H9 (cell line): ENCODE measurements around the gene CABP4. TPM values are rescaled to one million over a fixed set of nuclear protein-coding genes. Genes with fewer than 3 reads are reported as not detected.
A peak's percentile ranks its signal among the peaks of the same experiment; 100 is the strongest.

Source experiments
- DNase-seq: peaks from one replicate; pipeline ENCODE4 v3.0.0-alpha.2; 2017
- H2AFZ ChIP-seq: one replicate; pipeline ENCODE4 v1.6.1; 2013; ENCODE audit warnings: mild to moderate bottlenecking, low read length, control low read depth, moderate library complexity
- H2AK5ac ChIP-seq: 2 replicates; pipeline ENCODE4 v1.6.1; 2013; ENCODE audit warnings: low read length, control low read depth, mixed read lengths; ENCODE audit not compliant: insufficient read length
- H2BK120ac ChIP-seq: one replicate; pipeline ENCODE4 v1.6.1; 2013; ENCODE audit warnings: low read depth, mild to moderate bottlenecking, low read length, control low read depth, inconsistent platforms; ENCODE audit not compliant: poor library complexity, severe bottlenecking
- H2BK12ac ChIP-seq: 2 replicates; pipeline ENCODE4 v1.6.1; 2013; ENCODE audit warnings: low read length, control low read depth, mixed read lengths, low read depth; ENCODE audit not compliant: insufficient read length
- H2BK15ac ChIP-seq: 2 replicates; pipeline ENCODE4 v1.6.1; 2013; ENCODE audit warnings: low read depth, low read length, control low read depth
- H2BK20ac ChIP-seq: one replicate; pipeline ENCODE4 v1.6.1; 2013; ENCODE audit warnings: low read depth, mild to moderate bottlenecking, low read length, control low read depth, inconsistent platforms; ENCODE audit not compliant: poor library complexity, severe bottlenecking
- H2BK5ac ChIP-seq: 2 replicates; pipeline ENCODE4 v1.6.1; 2013; ENCODE audit warnings: low read length, control low read depth, mixed read lengths; ENCODE audit not compliant: insufficient read length
- H3K14ac ChIP-seq: 2 replicates; pipeline ENCODE4 v1.6.1; 2013; ENCODE audit warnings: low read length, control low read depth; ENCODE audit not compliant: insufficient read depth
- H3K18ac ChIP-seq: 2 replicates; pipeline ENCODE4 v1.6.1; 2013; ENCODE audit warnings: low read depth, mild to moderate bottlenecking, mixed read lengths, low read length, control low read depth; ENCODE audit not compliant: insufficient read length
- H3K23ac ChIP-seq: 2 replicates; pipeline ENCODE4 v1.6.1; 2013; ENCODE audit warnings: low read length, control low read depth, mixed read lengths, low read depth; ENCODE audit not compliant: insufficient read length
- H3K23me2 ChIP-seq: 2 replicates; pipeline ENCODE4 v1.6.1; 2013; ENCODE audit warnings: low read depth, mild to moderate bottlenecking, mixed read lengths, low read length, control low read depth; ENCODE audit not compliant: insufficient read length, poor library complexity, severe bottlenecking
- H3K27ac ChIP-seq: 2 replicates; pipeline ENCODE4 v1.5.1; 2013; ENCODE audit warnings: low read length, control low read depth, mixed read lengths, low read depth; ENCODE audit not compliant: insufficient read length
- H3K27me3 ChIP-seq: 2 replicates; pipeline ENCODE4 v1.6.1; 2013; ENCODE audit warnings: low read length, control low read depth, inconsistent platforms; ENCODE audit not compliant: insufficient read depth
- H3K4ac ChIP-seq: 2 replicates; pipeline ENCODE4 v1.6.1; 2013; ENCODE audit warnings: low read depth, mild to moderate bottlenecking, control low read depth, inconsistent platforms, low read length, moderate library complexity
- H3K4me1 ChIP-seq: 2 replicates; pipeline ENCODE4 v1.6.1; 2013; ENCODE audit warnings: low read length, control low read depth, inconsistent platforms; ENCODE audit not compliant: insufficient read depth
- H3K4me2 ChIP-seq: 2 replicates; pipeline ENCODE4 v1.6.1; 2013; ENCODE audit warnings: low read length, control low read depth, mixed read lengths; ENCODE audit not compliant: insufficient read length, insufficient read depth
- H3K56ac ChIP-seq: 2 replicates; pipeline ENCODE4 v1.6.1; 2013; ENCODE audit warnings: low read depth, mild to moderate bottlenecking, mixed read lengths, low read length, control low read depth; ENCODE audit not compliant: insufficient read length
- H3K79me1 ChIP-seq: 2 replicates; pipeline ENCODE4 v1.6.1; 2013; ENCODE audit warnings: low read depth, mild to moderate bottlenecking, moderate library complexity, low read length, control low read depth, inconsistent platforms; ENCODE audit not compliant: insufficient read depth, poor library complexity, severe bottlenecking
- H3K79me2 ChIP-seq: 2 replicates; pipeline ENCODE4 v1.6.1; 2013; ENCODE audit warnings: low read length, control low read depth, inconsistent platforms; ENCODE audit not compliant: insufficient read depth
- H3K9ac ChIP-seq: 2 replicates; pipeline ENCODE4 v1.6.1; 2013; ENCODE audit warnings: low read length, control low read depth, mixed read lengths; ENCODE audit not compliant: insufficient read length; ENCODE audit errors: extremely low read depth
- H3K9me3 ChIP-seq: one replicate; pipeline ENCODE4 v1.6.1; 2013; ENCODE audit warnings: low read depth, low read length, inconsistent platforms; ENCODE audit not compliant: control insufficient read depth
- H3T11ph ChIP-seq: one replicate; pipeline ENCODE4 v1.6.1; 2013; ENCODE audit warnings: mild to moderate bottlenecking, low read length, control low read depth, inconsistent platforms
- H4K20me1 ChIP-seq: one replicate; pipeline ENCODE4 v1.6.1; 2013; ENCODE audit not compliant: control insufficient read depth, insufficient read length, insufficient read depth
- H4K5ac ChIP-seq: 2 replicates; pipeline ENCODE4 v1.6.1; 2013; ENCODE audit warnings: low read depth, mild to moderate bottlenecking, mixed read lengths, low read length, control low read depth; ENCODE audit not compliant: insufficient read length
- H4K8ac ChIP-seq: replicated peaks from 2 replicates; pipeline ENCODE4 v1.6.1; 2013; ENCODE audit warnings: low read length, control low read depth, mixed read lengths, low read depth; ENCODE audit not compliant: insufficient read length
- H4K91ac ChIP-seq: 2 replicates; pipeline ENCODE4 v1.6.1; 2013; ENCODE audit warnings: low read depth, mild to moderate bottlenecking, moderate library complexity, mixed read lengths, low read length, control low read depth; ENCODE audit not compliant: insufficient read length
- H3K27ac Mint-ChIP-seq, 3 experiments: 2 replicates in 2 of 3; 3 replicates in 1 of 3; pipeline ENCODE4 v1.8.0; 2020 to 2021; ENCODE audit warnings: mixed read lengths in 3 of 3, mild to moderate bottlenecking in 1 of 3, moderate library complexity in 1 of 3
- H3K27me3 Mint-ChIP-seq: 2 replicates; pipeline ENCODE4 v1.8.0; 2021; ENCODE audit warnings: low read depth, mild to moderate bottlenecking, moderate library complexity, mixed read lengths
- H3K36me3 Mint-ChIP-seq, 3 experiments: 2 replicates in 2 of 3; 3 replicates in 1 of 3; pipeline ENCODE4 v1.8.0; 2020 to 2021; ENCODE audit warnings: low read depth in 3 of 3, mixed read lengths in 3 of 3; ENCODE audit not compliant: insufficient read depth in 1 of 3
- H3K4me1 Mint-ChIP-seq, 2 experiments: 2 replicates each; pipeline ENCODE4 v1.8.0; 2020; ENCODE audit warnings: mixed read lengths in 2 of 2
- H3K4me3 Mint-ChIP-seq, 2 experiments: 2 replicates in 1 of 2; 3 replicates in 1 of 2; pipeline ENCODE4 v1.8.0; 2020 to 2021; ENCODE audit warnings: mild to moderate bottlenecking in 2 of 2, mixed read lengths in 2 of 2, moderate library complexity in 1 of 2
- H3K9me3 Mint-ChIP-seq, 2 experiments: 2 replicates in 1 of 2; 3 replicates in 1 of 2; pipeline ENCODE4 v1.8.0; 2020; ENCODE audit warnings: mild to moderate bottlenecking in 2 of 2, mixed read lengths in 2 of 2, moderate library complexity in 1 of 2
- WGBS: extraction: QIAGEN DNeasy Blood & Tissue Kit; methylation state at CpG from one replicate; pipeline ENCODE4 v1.1.7; 2013; ENCODE audit warnings: missing lambda C conversion rate, low lambda C conversion rate, mixed read lengths; ENCODE audit not compliant: insufficient read length; ENCODE audit errors: extremely low coverage; 5-methylcytosine and 5-hydroxymethylcytosine counted together
- total RNA-seq: library from RNA; stranded (reverse); gene quantifications from 2 replicates; pipeline ENCODE4 v1.2.1, GENCODE V29; 2021
- TF ChIP-seq, protein P1 (sequence below): fragments of 200-600 bp; sonication (generic); conservative IDR thresholded peaks from 3 replicates; pipeline ENCODE4 v1.8.0; 2021; ENCODE audit warnings: antibody characterized with exemption, mild to moderate bottlenecking

Gene CABP4
- total RNA-seq, 1 experiment from 2014 or later: not detected

- DNase-seq: no peak
- no peak overlapping the region for H4K8ac ChIP-seq
- H2AFZ ChIP-seq: no peak overlapping the region
- H3K36me3 Mint-ChIP-seq: peaks cover 10 to 29% (median 19%) of the 10 kb centered on the region in 3 experiments
- WGBS: no CpG with 5 or more reads among the region's 19 CpGs
- H3K14ac ChIP-seq: no peak overlapping the region
- H4K5ac ChIP-seq: no peak overlapping the region
- no peaks in the 10 kb centered on the region; a peak in 1 of 5 replicates for H3K9me3 Mint-ChIP-seq
- H2BK20ac ChIP-seq: no peak overlapping the region
- no peaks in the 10 kb centered on the region for H3K9me3 ChIP-seq
- H2AK5ac ChIP-seq: no peak overlapping the region
- no peak overlapping the region for H3K23ac ChIP-seq
- no peak overlapping the region for H3K56ac ChIP-seq
- H3K79me1 ChIP-seq: no peaks in the 10 kb centered on the region
- H3K4ac ChIP-seq: no peak overlapping the region
- no peaks in the 10 kb centered on the region for H3K27me3 ChIP-seq
- peaks cover 10% of the 10 kb centered on the region for H3K27me3 Mint-ChIP-seq
- H3K4me1 ChIP-seq: no peaks in the 10 kb centered on the region
- H3K4me2 ChIP-seq: peak overlapping the region; percentile 88
- no peaks in the 10 kb centered on the region for H3K79me2 ChIP-seq
- H4K20me1 ChIP-seq: no peaks in the 10 kb centered on the region
- H3K27ac Mint-ChIP-seq: no peak overlapping the region
- H4K91ac ChIP-seq: no peak overlapping the region
- H2BK15ac ChIP-seq: no peak overlapping the region
- H3K4me1 Mint-ChIP-seq: peaks cover 13 to 24% of the 10 kb centered on the region in 2 experiments
- H3K18ac ChIP-seq: no peak overlapping the region
- no peak overlapping the region for H2BK120ac ChIP-seq
- H3T11ph ChIP-seq: no peak overlapping the region
- H3K27ac ChIP-seq: no peak overlapping the region
- no peak overlapping the region for H3K9ac ChIP-seq
- peaks cover 12% of the 10 kb centered on the region for H3K23me2 ChIP-seq
- H2BK12ac ChIP-seq: no peak overlapping the region
- no peak overlapping the region for H2BK5ac ChIP-seq
- H3K4me3 Mint-ChIP-seq: peak overlapping the region; percentile 54 to 74
- TF ChIP-seq, protein P1, sequence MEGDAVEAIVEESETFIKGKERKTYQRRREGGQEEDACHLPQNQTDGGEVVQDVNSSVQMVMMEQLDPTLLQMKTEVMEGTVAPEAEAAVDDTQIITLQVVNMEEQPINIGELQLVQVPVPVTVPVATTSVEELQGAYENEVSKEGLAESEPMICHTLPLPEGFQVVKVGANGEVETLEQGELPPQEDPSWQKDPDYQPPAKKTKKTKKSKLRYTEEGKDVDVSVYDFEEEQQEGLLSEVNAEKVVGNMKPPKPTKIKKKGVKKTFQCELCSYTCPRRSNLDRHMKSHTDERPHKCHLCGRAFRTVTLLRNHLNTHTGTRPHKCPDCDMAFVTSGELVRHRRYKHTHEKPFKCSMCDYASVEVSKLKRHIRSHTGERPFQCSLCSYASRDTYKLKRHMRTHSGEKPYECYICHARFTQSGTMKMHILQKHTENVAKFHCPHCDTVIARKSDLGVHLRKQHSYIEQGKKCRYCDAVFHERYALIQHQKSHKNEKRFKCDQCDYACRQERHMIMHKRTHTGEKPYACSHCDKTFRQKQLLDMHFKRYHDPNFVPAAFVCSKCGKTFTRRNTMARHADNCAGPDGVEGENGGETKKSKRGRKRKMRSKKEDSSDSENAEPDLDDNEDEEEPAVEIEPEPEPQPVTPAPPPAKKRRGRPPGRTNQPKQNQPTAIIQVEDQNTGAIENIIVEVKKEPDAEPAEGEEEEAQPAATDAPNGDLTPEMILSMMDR: no peak
Measured at GRCh38 chr11:67503119-67504004, 48.2 kb downstream of the CABP4 start.
